Measurements from ENCODE around the gene RBMS3. TPM values are rescaled to one million over a fixed set of nuclear protein-coding genes. Genes with fewer than 3 reads are reported as not detected.

The RBMS3 gene
- total and polyA plus RNA-seq, 2 experiments from 2014 or later, result 20.8 TPM

DNA sequence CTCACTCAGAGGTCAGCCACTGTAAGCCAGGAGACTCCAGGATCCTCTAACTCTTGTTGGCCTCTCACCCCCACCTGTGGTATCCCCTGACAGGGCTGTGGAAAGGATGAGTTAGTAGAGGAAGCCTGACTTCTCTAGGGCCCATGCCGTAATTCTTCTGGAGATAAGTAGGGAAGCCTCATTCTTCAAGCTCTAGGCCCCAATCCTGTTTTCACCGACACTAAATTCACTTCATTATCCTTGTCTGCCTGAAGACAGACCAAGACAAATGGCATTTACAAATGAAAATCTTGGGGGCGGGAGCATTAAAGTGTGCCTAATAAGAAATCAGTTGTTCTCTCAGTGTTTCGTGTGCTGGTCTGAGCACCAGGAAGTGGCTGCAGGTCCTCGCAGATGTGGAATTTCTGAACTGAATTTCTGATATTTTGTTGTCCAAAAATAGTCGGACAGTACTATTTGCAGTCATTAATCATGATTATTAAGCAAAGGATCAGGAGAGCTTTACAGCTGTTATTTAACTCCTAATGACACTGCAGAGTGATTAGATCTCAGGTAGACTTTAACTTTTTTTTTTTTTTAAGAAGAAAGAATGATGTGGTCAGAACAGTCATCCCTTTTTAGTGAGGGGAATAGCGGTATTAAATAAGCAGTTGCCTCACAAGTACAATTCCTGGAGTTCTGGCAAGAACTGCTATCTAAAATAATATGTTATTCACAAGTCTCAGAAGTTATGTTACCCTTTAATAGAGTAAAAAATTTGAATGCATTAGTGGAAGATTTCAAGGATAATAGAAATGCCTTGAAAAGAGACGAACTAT lies 58.4 kb downstream of the RBMS3 start:
- peaks cover 21% of the 10 kb centered on the region for H3K4me1 ChIP-seq (ENCODE audit: low read depth)
- no peak overlapping the region for H3K27ac ChIP-seq
- no peaks in the 10 kb centered on the region for H3K27me3 ChIP-seq
- no peak for TF ChIP-seq CTCF (IDR thresholded peaks at IDR 0.05; ENCODE audit: low read depth, low read length)
- DNase-seq (ENCODE audit: low read depth in 1 of 2, low spot score in 1 of 2), result peak in 1 of 2 donors; percentile 55
- no peaks in the 10 kb centered on the region for H3K9me3 ChIP-seq (ENCODE audit: low read depth)
- no peak overlapping the region for H3K4me3 ChIP-seq
- H3K36me3 ChIP-seq, result no peaks in the 10 kb centered on the region

DNA sequence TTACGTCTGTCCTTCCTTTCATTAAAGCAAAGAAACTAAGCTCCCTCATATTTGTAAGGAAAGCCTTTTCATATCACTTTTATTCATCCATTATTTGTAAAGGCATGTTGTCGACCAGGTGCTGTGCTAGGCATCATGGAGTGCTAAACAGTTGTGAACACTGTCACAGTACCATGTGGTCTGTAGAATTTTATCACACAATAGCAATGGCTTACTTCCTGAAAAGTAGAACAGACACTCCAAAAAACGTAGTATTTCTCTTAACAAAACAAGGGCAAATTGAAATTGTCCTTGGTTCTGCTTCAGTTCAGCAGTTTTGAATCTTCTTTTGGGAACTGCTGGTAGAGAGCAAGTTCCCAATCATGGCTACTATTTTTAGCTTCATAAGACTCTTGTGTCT lies 63.3 kb downstream of the RBMS3 start:
- Histone ChIP-seq H3K4me3 (no peak overlapping the region), H3K9me3 (ENCODE audit: low read depth) (no peaks in the 10 kb centered on the region), H3K27me3 (no peaks in the 10 kb centered on the region), H3K4me1 (ENCODE audit: low read depth) (peaks cover 6% of the 10 kb centered on the region), H3K36me3 (no peaks in the 10 kb centered on the region), H3K27ac (no peak overlapping the region)
- no peak for TF ChIP-seq CTCF (IDR thresholded peaks at IDR 0.05; ENCODE audit: low read depth, low read length)
- no peak for DNase-seq (ENCODE audit: low read depth in 1 of 2, low spot score in 1 of 2)

GRCh38 chr3:29344935-29345334 lies 64.1 kb downstream of the RBMS3 start:
- TF ChIP-seq CTCF (IDR thresholded peaks at IDR 0.05; ENCODE audit: low read depth, low read length), result no peak
- H3K27ac ChIP-seq, result no peak overlapping the region
- no peaks in the 10 kb centered on the region for H3K36me3 ChIP-seq
- H3K9me3 ChIP-seq (ENCODE audit: low read depth), result no peaks in the 10 kb centered on the region
- peaks cover 6% of the 10 kb centered on the region for H3K4me1 ChIP-seq (ENCODE audit: low read depth)
- DNase-seq (ENCODE audit: low read depth in 1 of 2, low spot score in 1 of 2), result no peak
- no peak overlapping the region for H3K4me3 ChIP-seq
- H3K27me3 ChIP-seq, result no peaks in the 10 kb centered on the region

GRCh38 chr3:29345516-29346300 lies 64.8 kb downstream of the RBMS3 start:
- Histone ChIP-seq H3K36me3 (no peaks in the 10 kb centered on the region), H3K4me1 (ENCODE audit: low read depth) (peaks cover 6% of the 10 kb centered on the region), H3K27me3 (no peaks in the 10 kb centered on the region), H3K4me3 (no peak overlapping the region), H3K27ac (no peak overlapping the region), H3K9me3 (ENCODE audit: low read depth) (no peaks in the 10 kb centered on the region)
- TF ChIP-seq CTCF (IDR thresholded peaks at IDR 0.05; ENCODE audit: low read depth, low read length), result no peak
- no peak for DNase-seq (ENCODE audit: low read depth in 1 of 2, low spot score in 1 of 2)

GRCh38 chr3:29346828-29347227 lies 66.0 kb downstream of the RBMS3 start:
- no peak for TF ChIP-seq CTCF (IDR thresholded peaks at IDR 0.05; ENCODE audit: low read depth, low read length)
- Histone ChIP-seq H3K36me3 (no peaks in the 10 kb centered on the region), H3K9me3 (ENCODE audit: low read depth) (no peaks in the 10 kb centered on the region), H3K27me3 (no peaks in the 10 kb centered on the region), H3K27ac (no peak overlapping the region), H3K4me3 (no peak overlapping the region), H3K4me1 (ENCODE audit: low read depth) (peaks cover 6% of the 10 kb centered on the region)
- peak in 1 of 2 donors; percentile 58 for DNase-seq (ENCODE audit: low read depth in 1 of 2, low spot score in 1 of 2)
